ENCODE data around the gene FAM76A.
"Not testable (repeated sequence)": the region's sequence is repeated elsewhere in the genome, so short reads cannot be mapped to it uniquely, and the experiment has no call there.

DNA sequence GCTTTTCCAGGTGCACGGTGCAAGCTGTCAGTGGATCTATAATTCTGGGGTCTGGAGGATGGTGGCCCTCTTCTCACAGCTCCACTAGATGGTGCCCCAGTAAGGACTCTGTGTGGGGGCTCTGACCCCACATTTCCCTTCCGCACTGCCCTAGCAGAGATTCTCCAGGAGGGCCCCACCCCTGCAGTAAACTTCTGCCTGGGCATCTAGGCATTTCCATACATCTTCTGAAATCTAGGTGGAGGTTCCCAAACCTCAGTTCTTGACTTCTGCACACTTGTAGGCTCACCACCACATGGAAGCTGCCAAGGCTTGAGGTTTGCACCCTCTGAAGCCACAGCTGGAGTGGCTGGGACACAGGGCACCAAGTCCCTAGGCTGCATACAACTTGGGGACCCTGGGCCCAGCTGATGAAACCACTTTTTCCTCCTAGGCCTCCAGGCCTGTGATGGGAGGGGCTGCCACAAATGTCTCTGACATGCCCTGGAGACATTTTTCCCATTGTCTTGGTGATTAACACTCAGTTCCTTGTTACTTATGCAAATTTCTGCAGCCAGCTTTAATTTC is 45.5 kb upstream of the FAM76A start:
- TF ChIP-seq, protein P1, sequence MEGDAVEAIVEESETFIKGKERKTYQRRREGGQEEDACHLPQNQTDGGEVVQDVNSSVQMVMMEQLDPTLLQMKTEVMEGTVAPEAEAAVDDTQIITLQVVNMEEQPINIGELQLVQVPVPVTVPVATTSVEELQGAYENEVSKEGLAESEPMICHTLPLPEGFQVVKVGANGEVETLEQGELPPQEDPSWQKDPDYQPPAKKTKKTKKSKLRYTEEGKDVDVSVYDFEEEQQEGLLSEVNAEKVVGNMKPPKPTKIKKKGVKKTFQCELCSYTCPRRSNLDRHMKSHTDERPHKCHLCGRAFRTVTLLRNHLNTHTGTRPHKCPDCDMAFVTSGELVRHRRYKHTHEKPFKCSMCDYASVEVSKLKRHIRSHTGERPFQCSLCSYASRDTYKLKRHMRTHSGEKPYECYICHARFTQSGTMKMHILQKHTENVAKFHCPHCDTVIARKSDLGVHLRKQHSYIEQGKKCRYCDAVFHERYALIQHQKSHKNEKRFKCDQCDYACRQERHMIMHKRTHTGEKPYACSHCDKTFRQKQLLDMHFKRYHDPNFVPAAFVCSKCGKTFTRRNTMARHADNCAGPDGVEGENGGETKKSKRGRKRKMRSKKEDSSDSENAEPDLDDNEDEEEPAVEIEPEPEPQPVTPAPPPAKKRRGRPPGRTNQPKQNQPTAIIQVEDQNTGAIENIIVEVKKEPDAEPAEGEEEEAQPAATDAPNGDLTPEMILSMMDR (IDR thresholded peaks at IDR 0.05): not testable (repeated sequence)
- TF ChIP-seq POLR2A (IDR thresholded peaks at IDR 0.05): not testable (repeated sequence)

Measured in esophagus squamous epithelium (tissue), 4 donors.